ENCODE data around the gene UCK2.

- TF ChIP-seq GATA2 (IDR thresholded peaks at IDR 0.05; ENCODE audit: low read depth, low read length): no peak
- TF ChIP-seq GATA3 (IDR thresholded peaks at IDR 0.05; ENCODE audit: low read depth, low read length): no peak
These were observed 16.8 kb downstream of the UCK2 start for GRCh38 chr1:165844114-165844798.

Measured in SH-SY5Y (cell line).